GM23248 (cell line): ENCODE measurements around the gene EZR. TPM values are rescaled to one million over a fixed set of nuclear protein-coding genes. Genes with fewer than 3 reads are reported as not detected.

ENCODE experiments used
- DNase-seq: peaks from one replicate; pipeline ENCODE4 v3.0.0-alpha.2; 2015
- H2AFZ ChIP-seq: fragments of 200-600 bp; sonication (generic); 2 replicates; pipeline ENCODE4 v1.6.1; 2016; ENCODE audit warnings: antibody characterized with exemption
- H3F3A ChIP-seq: fragments of 200-600 bp; sonication (generic); 2 replicates; pipeline ENCODE4 v1.6.1; 2016; ENCODE audit warnings: mild to moderate bottlenecking, antibody characterized with exemption, mixed run types; ENCODE audit not compliant: insufficient read depth
- H3K27ac ChIP-seq: fragments of 200-600 bp; sonication (generic); 2 replicates; pipeline ENCODE4 v1.5.1; 2016; ENCODE audit warnings: mild to moderate bottlenecking
- H3K27me3 ChIP-seq: fragments of 200-600 bp; sonication (generic); replicated peaks from 2 replicates; pipeline ENCODE4 v1.6.1; 2016; ENCODE audit warnings: mild to moderate bottlenecking; ENCODE audit not compliant: insufficient read depth
- H3K36me3 ChIP-seq: fragments of 200-600 bp; sonication (generic); 2 replicates; pipeline ENCODE4 v1.6.1; 2016; ENCODE audit warnings: low read depth, mild to moderate bottlenecking
- H3K4me1 ChIP-seq: fragments of 200-600 bp; sonication (generic); 2 replicates; pipeline ENCODE4 v1.6.1; 2016; ENCODE audit warnings: mild to moderate bottlenecking; ENCODE audit not compliant: insufficient read depth
- H3K4me2 ChIP-seq: fragments of 200-600 bp; sonication (generic); one replicate; pipeline ENCODE4 v1.6.1; 2016; ENCODE audit warnings: mild to moderate bottlenecking; ENCODE audit not compliant: unreplicated experiment
- H3K4me3 ChIP-seq: fragments of 200-600 bp; sonication (generic); 2 replicates; pipeline ENCODE4 v1.5.1; 2016; ENCODE audit warnings: mild to moderate bottlenecking
- H3K79me2 ChIP-seq: fragments of 200-600 bp; sonication (generic); 2 replicates; pipeline ENCODE4 v1.6.1; 2016; ENCODE audit warnings: mild to moderate bottlenecking; ENCODE audit not compliant: insufficient read depth
- H3K9ac ChIP-seq: fragments of 200-600 bp; sonication (generic); 2 replicates; pipeline ENCODE4 v1.6.1; 2016; ENCODE audit warnings: mild to moderate bottlenecking
- H3K9me2 ChIP-seq: fragments of 200-600 bp; sonication (generic); 2 replicates; pipeline ENCODE4 v1.6.1; 2016; ENCODE audit warnings: mixed run types, mild to moderate bottlenecking, moderate library complexity; ENCODE audit not compliant: insufficient read depth
- H3K9me3 ChIP-seq: fragments of 200-600 bp; sonication (generic); one replicate; pipeline ENCODE4 v1.6.1; 2017; ENCODE audit warnings: low read depth
- H4K20me1 ChIP-seq: fragments of 200-600 bp; sonication (generic); 2 replicates; pipeline ENCODE4 v1.6.0; 2016; ENCODE audit not compliant: insufficient read depth
- EZH2 ChIP-seq: fragments of 200-600 bp; sonication (generic); IDR thresholded peaks from 2 replicates; pipeline ENCODE4 v1.6.1; 2018; ENCODE audit warnings: antibody characterized with exemption, mild to moderate bottlenecking; ENCODE audit not compliant: insufficient read depth, poor library complexity, severe bottlenecking
- EZH2phosphoT487 ChIP-seq: fragments of 200-600 bp; sonication (generic); IDR thresholded peaks from 2 replicates; pipeline ENCODE4 v1.6.1; 2018; ENCODE audit warnings: antibody characterized with exemption, moderate library complexity, mild to moderate bottlenecking, low read depth; ENCODE audit not compliant: insufficient read depth
- WGBS, 2 experiments: methylation state at CpG; one replicate each; pipeline ENCODE4 v1.1.6; 2015 to 2017; ENCODE audit warnings: low lambda C conversion rate in 2 of 2, low coverage in 1 of 2; ENCODE audit errors: missing lambda C conversion rate in 2 of 2; 5-methylcytosine and 5-hydroxymethylcytosine counted together
- in situ Hi-C: fragments of 300-500 bp; cut with MboI; formaldehyde crosslinking; loops from 2 replicates; pipeline ENCODE4 v1.15.0; 2020
- polyA plus RNA-seq: library from polyadenylated mRNA; unstranded; fragments of >200 nt; fragmentation: Nextera tagmentation; extraction: Ambion mirVana; gene quantifications from 2 replicates; pipeline ENCODE4 v1.2.1, GENCODE V29; 2016
- total RNA-seq: library from RNA; depleted of rRNA; stranded (reverse); fragments of >200 nt; shearing (Covaris generic); gene quantifications from 2 replicates; pipeline ENCODE4 v1.2.3, GENCODE V29; 2014

Gene EZR
- total and polyA plus RNA-seq, 2 experiments from 2014 or later, result 52.4 to 65.2 TPM

- Histone ChIP-seq H3K9me3 (no peaks in the 10 kb centered on the region), H3K9me2 (no peaks in the 10 kb centered on the region), H3K27ac (no peak overlapping the region), H2AFZ (no peak overlapping the region), H3K9ac (no peak overlapping the region), H3F3A (no peaks in the 10 kb centered on the region), H3K27me3 (no peaks in the 10 kb centered on the region), H3K4me1 (0 out of 2 replicates have a peak, but pooled peaks cover 8% of the 10 kb centered on the region), H3K36me3 (0 out of 2 replicates have a peak, but pooled peaks cover 4% of the 10 kb centered on the region), H3K79me2 (peaks cover 100% of the 10 kb centered on the region), H3K4me3 (no peak overlapping the region), H3K4me2 (no peak overlapping the region), H4K20me1 (no peaks in the 10 kb centered on the region)
- in situ Hi-C loops, result no loop called here
- TF ChIP-seq EZH2 (no peak), EZH2phosphoT487 (no peak)
- no peak for DNase-seq
- 90 to 92% methylated on average over 9 of the region's 9 CpGs for WGBS, 2 experiments
Measured at GRCh38 chr6:158810155-158811095, 8.7 kb downstream of the EZR start.

DNA sequence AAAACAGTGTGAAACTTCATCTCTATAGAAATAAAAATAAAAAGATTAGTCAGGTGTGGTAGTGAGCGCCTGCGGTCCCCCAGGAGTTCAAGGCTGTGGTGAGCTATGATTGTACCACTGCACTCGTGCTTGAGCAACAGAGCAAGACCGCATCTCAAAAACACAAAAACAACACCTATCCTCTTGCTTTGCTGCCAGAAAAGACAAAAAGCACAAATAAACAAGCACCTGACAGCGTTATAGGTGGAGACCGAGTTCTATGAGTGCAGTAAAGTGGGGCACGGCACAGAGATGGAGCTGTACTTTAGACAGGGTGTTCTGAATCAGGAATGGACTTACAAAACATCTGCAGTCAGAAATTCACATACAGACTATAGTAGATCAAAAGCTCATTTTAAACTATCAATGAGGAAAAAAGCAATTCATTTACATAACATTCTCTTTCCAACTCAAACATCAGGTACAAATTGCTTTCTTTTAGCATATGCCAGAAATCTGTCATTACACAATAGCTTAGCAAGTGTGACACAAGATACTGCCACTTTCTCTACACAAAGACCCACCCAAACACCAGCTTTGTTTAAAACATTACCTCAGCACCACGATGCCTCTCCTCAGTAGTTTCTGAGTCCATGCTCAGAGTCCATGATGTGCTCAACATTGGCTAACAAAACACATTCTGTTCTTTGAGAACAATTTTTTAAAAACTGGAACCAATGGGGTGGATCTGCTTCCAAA lies 10.1 kb downstream of the EZR start:
- no peaks in the 10 kb centered on the region for H4K20me1 ChIP-seq
- no peak overlapping the region for H3K4me3 ChIP-seq
- H3K9ac ChIP-seq, result no peak overlapping the region
- H3K27me3 ChIP-seq, result no peaks in the 10 kb centered on the region
- 0 out of 2 replicates have a peak, but pooled peaks cover 4% of the 10 kb centered on the region for H3K36me3 ChIP-seq
- TF ChIP-seq EZH2phosphoT487 (no peak), EZH2 (no peak)
- H3F3A ChIP-seq, result no peaks in the 10 kb centered on the region
- H3K4me2 ChIP-seq, result no peak overlapping the region
- H3K9me2 ChIP-seq, result no peaks in the 10 kb centered on the region
- H2AFZ ChIP-seq, result peak overlapping the region; percentile 25; the same call in 1 of the 2 replicates
- H3K79me2 ChIP-seq, result peaks cover 97% of the 10 kb centered on the region
- H3K4me1 ChIP-seq, result 0 out of 2 replicates have a peak, but pooled peaks cover 3% of the 10 kb centered on the region
- 71 to 76% methylated on average over 8 of the region's 8 CpGs for WGBS, 2 experiments
- no peaks in the 10 kb centered on the region for H3K9me3 ChIP-seq
- in situ Hi-C loops, result no loop called here
- no peak overlapping the region for H3K27ac ChIP-seq
- peak; percentile 19 for DNase-seq

DNA sequence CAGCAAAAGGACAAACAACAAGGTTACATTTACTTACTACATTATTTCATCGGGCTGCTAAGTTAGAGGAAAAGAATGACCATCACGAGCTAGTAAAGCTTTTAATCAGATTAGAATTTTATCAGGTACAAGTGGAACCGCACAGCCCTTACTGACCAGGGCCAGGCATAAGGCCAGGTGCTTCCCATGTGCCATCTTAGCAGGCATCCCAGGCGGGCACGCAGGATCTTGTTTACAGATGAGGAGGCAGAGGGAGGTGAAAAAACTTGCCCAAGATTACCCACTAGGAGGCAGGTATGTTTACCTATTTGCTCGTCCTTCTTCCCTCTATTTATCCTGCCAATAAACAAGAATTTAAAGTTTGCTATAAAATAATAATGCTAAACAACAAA lies 10.7 kb downstream of the EZR start:
- Histone ChIP-seq H3F3A (no peaks in the 10 kb centered on the region), H3K79me2 (peaks cover 96% of the 10 kb centered on the region), H3K27me3 (no peaks in the 10 kb centered on the region), H3K27ac (no peak overlapping the region), H4K20me1 (no peaks in the 10 kb centered on the region), H3K9me2 (no peaks in the 10 kb centered on the region), H2AFZ (no peak overlapping the region), H3K4me2 (no peak overlapping the region), H3K4me1 (0 out of 2 replicates have a peak, but pooled peaks cover 3% of the 10 kb centered on the region), H3K36me3 (0 out of 2 replicates have a peak, but pooled peaks cover 4% of the 10 kb centered on the region), H3K9ac (no peak overlapping the region), H3K9me3 (no peaks in the 10 kb centered on the region), H3K4me3 (no peak overlapping the region)
- TF ChIP-seq EZH2phosphoT487 (no peak), EZH2 (no peak)
- no peak for DNase-seq
- 96% methylated on average over 6 of the region's 6 CpGs for WGBS, 2 experiments
- in situ Hi-C loops, result no loop called here
